Brain pericyte (primary cell): ENCODE measurements around the gene FGF18.
"Not testable (repeated sequence)": the region's sequence is repeated elsewhere in the genome, so short reads cannot be mapped to it uniquely, and the experiment has no call there.

Experiments used
- DNase-seq: peaks from one replicate; pipeline ENCODE4 v3.0.0-alpha.2; 2012; ENCODE audit warnings: low read depth, low spot score

FGF18 gene

GRCh38 chr5:171400169-171400568 is 19.3 kb upstream of the FGF18 start:
- no peak for DNase-seq

DNA sequence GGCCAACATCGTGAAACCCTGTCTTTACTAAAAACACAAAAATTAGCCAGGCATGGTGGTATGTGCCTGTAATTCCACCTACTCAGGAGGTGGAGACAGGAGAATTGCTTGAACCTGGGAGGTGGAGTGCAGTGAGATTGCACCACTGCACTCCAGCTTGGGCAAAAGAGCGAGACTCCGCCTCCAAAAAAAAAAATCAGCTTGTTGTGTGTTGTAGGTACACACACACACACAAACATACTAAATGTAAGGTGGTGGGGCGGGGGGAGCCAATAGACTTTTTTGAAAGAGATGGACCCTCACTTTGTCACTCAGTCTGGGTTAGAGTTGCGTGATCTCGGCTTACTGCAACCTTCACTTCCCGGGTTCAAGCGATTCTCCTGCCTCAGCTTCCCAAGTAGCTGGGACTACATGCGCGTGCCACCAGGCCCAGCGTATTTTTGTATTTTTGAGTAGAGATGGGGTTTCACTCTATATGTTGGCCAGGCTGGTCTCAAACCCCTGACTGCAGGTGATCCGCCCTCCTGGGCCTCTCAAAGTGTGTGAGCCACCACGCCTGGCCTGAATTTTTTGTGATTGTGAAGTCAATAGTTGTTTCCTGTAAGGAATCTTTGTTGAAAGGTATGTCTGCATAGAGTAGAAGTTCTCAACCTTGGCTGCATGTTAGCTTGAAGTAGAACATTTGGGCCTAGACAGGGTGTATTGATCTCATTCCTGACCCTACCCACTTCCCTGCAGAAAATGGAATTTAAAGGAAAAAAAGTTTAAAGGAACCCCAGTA is 18.1 kb upstream of the FGF18 start:
- no peak for DNase-seq

DNA sequence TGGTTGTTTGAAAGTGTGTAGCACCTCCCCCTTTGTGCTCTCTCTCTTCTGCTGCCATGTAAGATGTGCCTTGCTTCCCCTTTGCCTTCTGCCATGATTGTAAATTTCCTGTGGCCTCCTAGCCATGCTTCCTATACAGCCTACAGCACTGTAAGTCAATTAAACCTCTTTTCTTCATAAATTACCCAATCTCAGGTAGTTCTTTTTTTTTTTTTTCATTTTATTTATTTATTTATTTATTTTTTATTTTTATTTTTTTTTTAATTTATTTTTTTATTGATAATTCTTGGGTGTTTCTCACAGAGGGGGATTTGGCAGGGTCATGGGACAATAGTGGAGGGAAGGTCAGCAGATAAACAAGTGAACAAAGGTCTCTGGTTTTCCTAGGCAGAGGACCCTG is 16.7 kb upstream of the FGF18 start:
- DNase-seq, result not testable (repeated sequence)

DNA sequence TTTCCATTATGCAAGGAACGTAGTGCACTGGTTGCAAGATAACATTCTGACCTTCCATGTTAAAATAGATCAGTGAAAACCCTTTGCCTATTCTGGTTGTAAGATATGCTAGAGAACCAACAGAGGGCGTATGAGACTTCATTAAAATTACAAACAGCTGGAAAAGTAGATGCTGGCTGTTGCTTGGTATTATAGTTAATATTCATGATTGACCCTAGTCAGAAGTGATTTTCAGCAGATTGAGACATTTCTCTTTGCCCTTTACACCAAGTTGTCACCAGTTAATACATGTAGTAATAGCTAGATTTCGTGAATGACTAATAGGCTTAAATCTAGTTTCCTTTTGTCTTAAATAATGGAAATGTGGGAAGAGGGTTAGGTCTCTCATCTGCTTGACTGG is 13.8 kb upstream of the FGF18 start:
- DNase-seq, result no peak

GRCh38 chr5:171407234-171407633 is 12.2 kb upstream of the FGF18 start:
- DNase-seq, result no peak

GRCh38 chr5:171409164-171410136 is 10.0 kb upstream of the FGF18 start:
- no peak for DNase-seq

DNA sequence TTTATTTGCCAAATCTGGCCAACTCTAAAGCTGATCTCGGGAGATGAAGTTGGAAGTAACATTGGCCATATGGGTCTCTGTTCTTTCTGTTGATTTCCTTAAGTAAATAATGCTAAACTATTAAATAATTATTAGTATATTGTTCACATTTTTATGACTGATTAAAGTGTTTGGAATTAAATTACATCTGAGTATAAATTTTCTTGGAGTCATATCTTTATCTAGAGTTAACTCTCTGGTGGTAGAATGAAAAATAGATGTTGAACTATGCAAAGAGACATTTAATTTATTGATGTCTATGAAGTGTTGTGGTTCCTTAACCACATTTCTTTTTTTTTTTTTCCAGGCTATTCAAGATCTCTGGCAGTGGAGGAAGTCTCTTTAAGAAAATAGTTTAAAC is 9.3 kb upstream of the FGF18 start:
- no peak for DNase-seq

DNA sequence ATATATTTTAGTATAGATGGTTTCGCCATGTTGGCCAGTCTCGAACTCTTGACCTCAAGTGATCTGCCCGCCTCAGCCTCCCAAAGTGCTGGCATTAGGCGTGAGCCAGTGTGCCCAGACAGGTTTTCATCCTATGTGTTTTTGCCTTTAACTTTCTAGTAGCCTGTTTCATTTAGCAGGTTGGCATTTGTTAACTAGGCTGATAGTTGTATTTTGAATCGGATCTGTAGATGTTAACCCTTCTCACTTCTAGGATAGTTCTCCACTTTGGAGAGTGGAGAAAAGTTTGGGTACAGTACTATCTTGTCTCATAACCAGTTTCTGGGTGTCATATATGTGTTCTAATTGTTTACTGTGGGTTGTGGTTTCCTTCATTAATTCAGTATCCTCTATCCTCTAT is 7.3 kb upstream of the FGF18 start:
- no peak for DNase-seq

- DNase-seq, result no peak
These were observed 6.1 kb upstream of the FGF18 start for GRCh38 chr5:171413153-171413910.

- not testable (repeated sequence) for DNase-seq
These were observed 5.5 kb upstream of the FGF18 start for GRCh38 chr5:171413993-171414392.

DNA sequence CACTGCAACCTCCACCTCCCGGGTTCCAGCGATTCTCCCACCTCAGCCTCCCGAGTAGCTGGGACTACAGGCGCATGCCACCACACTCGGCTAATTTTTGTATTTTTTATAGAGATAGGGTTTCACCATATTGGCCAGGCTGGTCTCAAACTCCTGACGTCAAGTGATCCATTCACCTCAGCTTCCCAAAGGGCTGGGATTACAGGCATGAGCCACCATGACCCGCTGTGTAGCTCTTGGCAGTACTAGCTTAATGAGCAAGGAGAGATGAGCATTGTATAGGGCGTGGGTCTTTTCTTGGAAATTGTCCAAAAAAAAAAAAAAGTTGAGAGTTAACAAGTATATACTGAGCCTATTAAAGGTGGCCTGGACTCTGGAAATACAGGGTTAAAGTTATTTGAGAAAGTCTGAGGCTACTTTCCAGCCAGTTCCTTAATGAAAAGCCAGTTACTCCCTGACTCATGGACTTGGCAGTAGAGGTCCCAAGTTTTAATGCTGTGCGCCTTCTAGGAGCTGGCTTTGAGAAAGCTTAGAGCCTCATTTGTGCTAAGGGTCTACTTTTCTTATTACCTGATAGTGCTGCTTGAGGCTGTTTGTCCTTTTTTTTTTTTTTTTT is 4.2 kb upstream of the FGF18 start:
- no peak for DNase-seq

- no peak for DNase-seq
These were observed 3.0 kb upstream of the FGF18 start for GRCh38 chr5:171416160-171417049.

- DNase-seq, result peak; percentile 55
These were observed 998 bp upstream of the FGF18 start for GRCh38 chr5:171418316-171418981.

- no peak for DNase-seq
These were observed 412 bp downstream of the FGF18 start for GRCh38 chr5:171419688-171420430.

GRCh38 chr5:171420431-171421241 is 1.2 kb downstream of the FGF18 start:
- no peak for DNase-seq

DNA sequence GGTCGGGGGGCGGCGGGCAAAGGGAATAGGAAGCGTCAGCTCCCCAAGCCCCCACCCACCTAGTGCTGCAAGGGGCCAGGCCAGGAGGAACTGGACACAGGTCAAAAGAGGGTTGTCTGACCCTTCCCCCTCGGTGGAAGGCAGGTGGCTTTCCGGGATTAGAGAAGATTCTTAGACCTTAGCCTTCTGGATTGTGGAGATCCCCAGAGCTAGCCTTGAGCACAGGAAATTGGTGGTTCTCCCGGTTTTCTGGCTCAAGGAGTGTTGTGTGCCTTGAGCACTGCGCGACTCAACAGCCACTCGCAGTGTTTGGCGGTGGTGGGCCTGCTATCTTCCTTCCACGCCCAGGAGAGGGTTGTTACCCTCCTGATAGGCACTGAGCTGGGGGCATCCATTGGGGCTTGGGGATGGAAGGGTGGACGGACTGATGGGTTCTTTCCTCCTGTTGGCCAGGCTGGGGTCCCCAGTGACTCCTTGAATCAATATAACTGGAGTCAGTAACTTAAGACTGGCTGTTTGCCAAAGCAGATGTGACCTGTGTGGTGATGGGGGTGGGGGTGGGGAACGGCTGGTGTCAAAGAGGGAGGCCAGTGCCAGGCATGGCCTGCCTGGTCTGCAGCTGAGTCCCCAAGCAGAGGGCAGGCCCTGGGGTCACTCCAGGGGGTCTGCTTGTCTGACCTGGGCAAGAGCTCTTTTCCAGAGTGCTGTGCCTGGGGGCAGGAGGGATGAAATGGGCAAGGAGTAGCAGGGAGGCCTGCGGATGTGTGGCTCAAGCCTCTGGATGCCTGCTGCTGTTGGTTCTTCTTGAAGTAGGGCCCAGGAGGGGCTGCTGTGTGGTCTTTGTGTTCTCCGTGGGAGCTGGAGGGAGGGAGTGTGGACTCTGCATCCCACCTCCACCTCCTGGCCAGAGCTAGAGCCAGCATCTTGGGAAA is 2.1 kb downstream of the FGF18 start:
- no peak for DNase-seq

GRCh38 chr5:171422495-171422894 is 3.0 kb downstream of the FGF18 start:
- DNase-seq, result no peak
